Measurements from ENCODE around the gene NCOA4.
"Not testable (repeated sequence)": the region's sequence is repeated elsewhere in the genome, so short reads cannot be mapped to it uniquely, and the experiment has no call there.

NCOA4 gene

GRCh38 chr10:45957928-45958327 is 72.5 kb downstream of the NCOA4 start:
- H3K4me3 Mint-ChIP-seq; H3K4me1 Mint-ChIP-seq; H3K27me3 Mint-ChIP-seq; H3K9me3 Mint-ChIP-seq; DNase-seq; H3K36me3 Mint-ChIP-seq (ENCODE audit: low read depth); ATAC-seq; H3K27ac Mint-ChIP-seq: not testable (repeated sequence)

- not testable (repeated sequence) for H3K27ac Mint-ChIP-seq; ATAC-seq; DNase-seq; H3K27me3 Mint-ChIP-seq; H3K36me3 Mint-ChIP-seq (ENCODE audit: low read depth); H3K9me3 Mint-ChIP-seq; H3K4me3 Mint-ChIP-seq; H3K4me1 Mint-ChIP-seq
Measured at GRCh38 chr10:45956634-45957033, 73.8 kb downstream of the NCOA4 start.
